WTC11 (cell line): Measurements from ENCODE around the gene NAV2. TPM values are rescaled to one million over a fixed set of nuclear protein-coding genes. Genes with fewer than 3 reads are reported as not detected.

ENCODE experiments used
- AR ChIP-seq: fragments of 250-450 bp; sonication (Bioruptor Pico); IDR thresholded peaks from 2 replicates; pipeline ENCODE4 v1.9.0; 2021; ENCODE audit warnings: mild to moderate bottlenecking
- ATF6 ChIP-seq: sonication (generic); formaldehyde crosslinking; IDR thresholded peaks from 2 replicates; pipeline ENCODE4 v1.8.1; 2023; ENCODE audit warnings: mild to moderate bottlenecking, missing genetic modification reagents
- E2F1 ChIP-seq: sonication (generic); formaldehyde crosslinking; IDR thresholded peaks from 2 replicates; pipeline ENCODE4 v1.8.0; 2022; ENCODE audit warnings: mild to moderate bottlenecking, missing genetic modification reagents
- EMX1 ChIP-seq: fragments of 250-450 bp; sonication (Bioruptor Pico); IDR thresholded peaks from 2 replicates; pipeline ENCODE4 v1.8.0; 2021; ENCODE audit warnings: mild to moderate bottlenecking
- ERG ChIP-seq: fragments of 250-450 bp; sonication (Bioruptor Pico); IDR thresholded peaks from 2 replicates; pipeline ENCODE4 v1.8.0; 2021; ENCODE audit warnings: mild to moderate bottlenecking
- FOXJ3 ChIP-seq: sonication (generic); formaldehyde crosslinking; IDR thresholded peaks from 2 replicates; pipeline ENCODE4 v1.9.0; 2021; ENCODE audit warnings: missing genetic modification reagents, mild to moderate bottlenecking, borderline replicate concordance
- FOXK1 ChIP-seq: sonication (generic); formaldehyde crosslinking; IDR thresholded peaks from 2 replicates; pipeline ENCODE4 v1.8.0; 2022; ENCODE audit warnings: mild to moderate bottlenecking, moderate library complexity, missing genetic modification reagents
- FOXP4 ChIP-seq: sonication (generic); formaldehyde crosslinking; IDR thresholded peaks from 2 replicates; pipeline ENCODE4 v1.8.0; 2022; ENCODE audit warnings: mild to moderate bottlenecking, missing genetic modification reagents
- GTF2I ChIP-seq: fragments of 250-450 bp; sonication (Bioruptor Pico); conservative IDR thresholded peaks from 2 replicates; pipeline ENCODE4 v1.4.0; 2021; ENCODE audit warnings: mild to moderate bottlenecking
- MXD4 ChIP-seq: fragments of 250-450 bp; sonication (Bioruptor Pico); IDR thresholded peaks from 2 replicates; pipeline ENCODE4 v1.8.0; 2021; ENCODE audit warnings: mild to moderate bottlenecking, moderate library complexity, borderline replicate concordance
- NFE2L1 ChIP-seq: sonication (generic); formaldehyde crosslinking; IDR thresholded peaks from 2 replicates; pipeline ENCODE4 v1.8.1; 2023; ENCODE audit warnings: missing genetic modification reagents
- NR3C1 ChIP-seq: sonication (generic); formaldehyde crosslinking; conservative IDR thresholded peaks from 2 replicates; pipeline ENCODE4 v1.8.1; 2023; ENCODE audit warnings: low read depth, mild to moderate bottlenecking, missing genetic modification reagents
- PRRX2 ChIP-seq: fragments of 250-450 bp; sonication (Bioruptor Pico); IDR thresholded peaks from 2 replicates; pipeline ENCODE4 v1.8.0; 2021; ENCODE audit warnings: mild to moderate bottlenecking
- RELA ChIP-seq: sonication (generic); formaldehyde crosslinking; IDR thresholded peaks from 2 replicates; pipeline ENCODE4 v1.8.1; 2022; ENCODE audit warnings: missing genetic modification reagents, mild to moderate bottlenecking, borderline replicate concordance
- SMAD3 ChIP-seq: sonication (generic); formaldehyde crosslinking; IDR thresholded peaks from 2 replicates; pipeline ENCODE4 v1.8.0; 2022; ENCODE audit warnings: missing genetic modification reagents, mild to moderate bottlenecking, borderline replicate concordance
- SP1 ChIP-seq: sonication (generic); formaldehyde crosslinking; conservative IDR thresholded peaks from 2 replicates; pipeline ENCODE4 v1.8.1; 2022; ENCODE audit warnings: missing genetic modification reagents
- ZBTB43 ChIP-seq: sonication (generic); formaldehyde crosslinking; IDR thresholded peaks from 2 replicates; pipeline ENCODE4 v1.8.1; 2023; ENCODE audit warnings: mild to moderate bottlenecking, missing genetic modification reagents
- ZNF263 ChIP-seq: sonication (generic); formaldehyde crosslinking; IDR thresholded peaks from 2 replicates; pipeline ENCODE4 v1.8.1; 2022; ENCODE audit warnings: low read depth, mild to moderate bottlenecking, moderate library complexity, missing genetic modification reagents
- ZNF423 ChIP-seq: fragments of 250-450 bp; sonication (Bioruptor Pico); IDR thresholded peaks from 2 replicates; pipeline ENCODE4 v2.1.2; 2022; ENCODE audit warnings: mild to moderate bottlenecking, moderate library complexity
- total RNA-seq: library from RNA; stranded (reverse); gene quantifications from 3 replicates; pipeline ENCODE4 v1.2.3, GENCODE V29; 2021
- TF ChIP-seq, protein P1 (sequence below): sonication (generic); formaldehyde crosslinking; IDR thresholded peaks from 2 replicates; pipeline ENCODE4 v1.8.1; 2023; ENCODE audit warnings: mild to moderate bottlenecking, moderate library complexity, missing genetic modification reagents
- TF ChIP-seq, protein P2 (sequence below): fragments of 250-450 bp; sonication (Bioruptor Pico); conservative IDR thresholded peaks from 2 replicates; pipeline ENCODE4 v1.9.0; 2021; ENCODE audit warnings: mild to moderate bottlenecking
- TF ChIP-seq, protein P3 (sequence below): sonication (generic); formaldehyde crosslinking; IDR thresholded peaks from 2 replicates; pipeline ENCODE4 v1.8.0; 2022; ENCODE audit warnings: mild to moderate bottlenecking, missing genetic modification reagents
- TF ChIP-seq, protein P4 (sequence below): sonication (generic); formaldehyde crosslinking; IDR thresholded peaks from 2 replicates; pipeline ENCODE4 v1.8.1; 2022; ENCODE audit warnings: mild to moderate bottlenecking, moderate library complexity, missing genetic modification reagents

The NAV2 gene
- total RNA-seq, 1 experiment from 2014 or later: 42.8 TPM

DNA sequence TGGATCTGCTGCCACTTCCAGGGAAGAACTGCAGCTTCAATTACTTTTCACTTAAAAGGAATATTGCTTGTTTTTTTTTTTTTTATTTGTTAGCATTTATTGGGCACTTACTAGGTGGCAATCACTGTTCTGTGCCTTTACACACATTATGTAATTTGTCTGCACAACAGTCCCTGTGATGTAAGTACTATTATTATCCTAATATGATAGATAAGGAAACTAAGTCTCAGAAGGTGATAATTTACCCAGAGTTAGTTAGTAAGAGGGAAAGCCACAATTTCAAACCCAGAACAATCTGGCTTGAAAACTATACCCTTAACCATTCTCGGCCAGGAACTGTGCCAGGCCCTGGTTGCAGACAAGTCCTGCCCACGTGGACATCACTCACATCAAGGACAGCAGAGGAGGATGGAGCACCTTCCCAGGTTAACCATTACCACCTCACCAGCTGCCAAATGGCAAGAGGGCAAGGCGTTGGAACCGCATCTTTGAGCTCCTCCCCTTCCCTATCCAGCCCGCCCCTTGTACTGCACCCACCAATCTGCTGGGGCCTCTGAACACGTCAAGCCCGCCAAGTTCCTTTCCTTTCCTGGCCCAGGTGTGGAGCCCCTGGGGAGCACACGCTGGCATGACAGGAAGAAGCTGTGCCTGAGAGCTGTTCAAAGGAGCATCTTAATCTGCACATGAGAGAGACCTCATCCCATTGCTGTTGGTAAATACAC, 78.4 kb downstream of the NAV2 start (continued):
- TF ChIP-seq ZBTB43 (CRISPR knock-in tag): no peak
- TF ChIP-seq FOXP4 (CRISPR knock-in tag): 0 out of 2 replicates have a peak, but pooled peaks have one; percentile 47
- TF ChIP-seq, protein P1, sequence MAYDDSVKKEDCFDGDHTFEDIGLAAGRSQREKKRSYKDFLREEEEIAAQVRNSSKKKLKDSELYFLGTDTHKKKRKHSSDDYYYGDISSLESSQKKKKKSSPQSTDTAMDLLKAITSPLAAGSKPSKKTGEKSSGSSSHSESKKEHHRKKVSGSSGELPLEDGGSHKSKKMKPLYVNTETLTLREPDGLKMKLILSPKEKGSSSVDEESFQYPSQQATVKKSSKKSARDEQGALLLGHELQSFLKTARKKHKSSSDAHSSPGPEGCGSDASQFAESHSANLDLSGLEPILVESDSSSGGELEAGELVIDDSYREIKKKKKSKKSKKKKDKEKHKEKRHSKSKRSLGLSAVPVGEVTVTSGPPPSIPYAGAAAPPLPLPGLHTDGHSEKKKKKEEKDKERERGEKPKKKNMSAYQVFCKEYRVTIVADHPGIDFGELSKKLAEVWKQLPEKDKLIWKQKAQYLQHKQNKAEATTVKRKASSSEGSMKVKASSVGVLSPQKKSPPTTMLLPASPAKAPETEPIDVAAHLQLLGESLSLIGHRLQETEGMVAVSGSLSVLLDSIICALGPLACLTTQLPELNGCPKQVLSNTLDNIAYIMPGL: no peak
- TF ChIP-seq, protein P2, sequence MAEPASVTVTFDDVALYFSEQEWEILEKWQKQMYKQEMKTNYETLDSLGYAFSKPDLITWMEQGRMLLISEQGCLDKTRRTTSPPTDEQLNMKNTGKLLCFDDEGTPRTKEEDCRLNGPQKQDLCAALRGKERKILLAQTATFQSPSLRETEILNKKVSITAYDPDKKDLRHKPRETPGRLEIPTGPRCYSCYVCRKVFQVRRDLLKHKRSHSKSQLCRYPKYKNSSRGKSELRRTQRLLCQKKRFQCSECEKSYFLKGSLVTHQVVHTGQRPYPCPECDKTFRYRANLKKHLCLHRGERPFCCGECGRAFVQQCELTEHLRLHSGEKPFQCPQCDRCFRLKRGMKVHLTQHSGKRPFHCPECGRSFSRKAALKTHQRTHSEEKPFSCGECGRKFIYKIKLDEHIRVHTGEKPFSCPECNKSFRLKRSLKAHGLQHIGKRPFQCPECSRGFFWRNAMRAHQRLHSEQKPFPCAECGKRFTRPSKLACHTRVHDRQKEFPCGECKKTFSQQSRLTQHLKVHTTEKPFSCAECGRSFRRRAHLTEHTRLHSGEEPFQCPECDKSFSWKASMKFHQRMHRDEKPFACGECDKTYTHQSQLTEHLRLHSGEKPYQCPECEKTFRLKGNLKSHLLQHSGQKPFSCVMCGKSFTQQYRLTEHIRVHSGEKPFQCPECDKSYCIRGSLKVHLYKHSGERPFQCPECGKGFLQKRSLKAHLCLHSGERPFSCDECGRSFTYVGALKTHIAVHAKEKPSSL (CRISPR knock-in tag): no peak
- TF ChIP-seq GTF2I: no peak
- TF ChIP-seq, protein P3, sequence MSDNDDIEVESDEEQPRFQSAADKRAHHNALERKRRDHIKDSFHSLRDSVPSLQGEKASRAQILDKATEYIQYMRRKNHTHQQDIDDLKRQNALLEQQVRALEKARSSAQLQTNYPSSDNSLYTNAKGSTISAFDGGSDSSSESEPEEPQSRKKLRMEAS (CRISPR knock-in tag): peak; percentile 48; the same call in 1 of the 2 replicates
- no peak for TF ChIP-seq E2F1 (CRISPR knock-in tag)
- TF ChIP-seq ATF6 (CRISPR knock-in tag): no peak
- no peak for TF ChIP-seq FOXK1 (CRISPR knock-in tag)
- TF ChIP-seq SMAD3 (CRISPR knock-in tag): no peak
- no peak for TF ChIP-seq AR (CRISPR knock-in tag)
- no peak for TF ChIP-seq ZNF263 (CRISPR knock-in tag)
- no peak for TF ChIP-seq RELA (CRISPR knock-in tag)
- no peak for TF ChIP-seq FOXJ3 (CRISPR knock-in tag)
- no peak for TF ChIP-seq ERG
- no peak for TF ChIP-seq NR3C1 (CRISPR knock-in tag)
- TF ChIP-seq EMX1 (CRISPR knock-in tag): no peak
- TF ChIP-seq, protein P4, sequence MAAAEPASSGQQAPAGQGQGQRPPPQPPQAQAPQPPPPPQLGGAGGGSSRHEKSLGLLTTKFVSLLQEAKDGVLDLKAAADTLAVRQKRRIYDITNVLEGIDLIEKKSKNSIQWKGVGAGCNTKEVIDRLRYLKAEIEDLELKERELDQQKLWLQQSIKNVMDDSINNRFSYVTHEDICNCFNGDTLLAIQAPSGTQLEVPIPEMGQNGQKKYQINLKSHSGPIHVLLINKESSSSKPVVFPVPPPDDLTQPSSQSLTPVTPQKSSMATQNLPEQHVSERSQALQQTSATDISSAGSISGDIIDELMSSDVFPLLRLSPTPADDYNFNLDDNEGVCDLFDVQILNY (CRISPR knock-in tag): no peak
- TF ChIP-seq MXD4 (CRISPR knock-in tag): no peak
- TF ChIP-seq PRRX2 (CRISPR knock-in tag): no peak
- no peak for TF ChIP-seq NFE2L1 (CRISPR knock-in tag)
- TF ChIP-seq ZNF423 (CRISPR knock-in tag): peak; percentile 93
- peak; percentile 71 for TF ChIP-seq SP1 (CRISPR knock-in tag)
